PC-9 (cell line): ENCODE measurements around the gene ETV1. TPM values are rescaled to one million over a fixed set of nuclear protein-coding genes. Genes with fewer than 3 reads are reported as not detected.

ENCODE experiments used
- BruUV-seq: library from RNA; stranded (reverse); fragments of 400-500 nt; replicated peaks from 2 replicates; lab custom pipeline; 2021; lab: Mats Ljungman, UMichigan
- CTCF ChIA-PET: fragments of 300-600 bp; sonication (Branson Sonifier 250); formaldehyde crosslinking; loops from one replicate; lab custom pipeline; 2022; ENCODE audit warnings: antibody characterized with exemption; lab: Charles Lee
- POLR2A ChIA-PET: fragments of 300-600 bp; sonication (Branson Sonifier 250); formaldehyde crosslinking; loops from one replicate; lab custom pipeline; 2022; ENCODE audit warnings: antibody characterized with exemption; ENCODE audit not compliant: unreplicated experiment; lab: Charles Lee
- DNase-seq, 2 experiments: peaks; one replicate each; pipeline versions ENCODE4 v3.0.0 to v3.0.0-alpha.2; 2015 to 2022; ENCODE audit warnings: mixed read lengths in 1 of 2
- H2AFZ ChIP-seq: fragments of 200-600 bp; sonication (generic); 2 replicates; pipeline ENCODE4 v1.8.1; 2017; ENCODE audit warnings: antibody characterized with exemption
- H3F3A ChIP-seq: fragments of 200-600 bp; sonication (generic); 2 replicates; pipeline ENCODE4 v1.8.1; 2017; ENCODE audit warnings: antibody characterized with exemption, mild to moderate bottlenecking, low read depth; ENCODE audit not compliant: insufficient read depth
- H3K27ac ChIP-seq: fragments of 200-600 bp; sonication (generic); 2 replicates; pipeline ENCODE4 v1.6.1; 2016; ENCODE audit warnings: mixed run types
- H3K27me3 ChIP-seq: fragments of 200-600 bp; sonication (generic); 2 replicates; pipeline ENCODE4 v1.6.1; 2016; ENCODE audit warnings: low read depth, mixed run types; ENCODE audit not compliant: insufficient read depth
- H3K36me3 ChIP-seq: fragments of 200-600 bp; sonication (generic); 2 replicates; pipeline ENCODE4 v1.6.1; 2016; ENCODE audit warnings: low read depth, mixed run types
- H3K4me1 ChIP-seq: fragments of 200-600 bp; sonication (generic); replicated peaks from 2 replicates; pipeline ENCODE4 v1.6.1; 2016; ENCODE audit warnings: mixed run types; ENCODE audit not compliant: insufficient read depth
- H3K4me2 ChIP-seq: fragments of 200-600 bp; sonication (generic); 2 replicates; pipeline ENCODE4 v1.6.1; 2017; ENCODE audit warnings: mixed run types
- H3K4me3 ChIP-seq: fragments of 200-600 bp; sonication (generic); 2 replicates; pipeline ENCODE4 v1.6.1; 2016; ENCODE audit warnings: mixed run types
- H3K79me2 ChIP-seq: fragments of 200-600 bp; sonication (generic); 2 replicates; pipeline ENCODE4 v1.6.1; 2017; ENCODE audit warnings: low read depth, mixed run types
- H3K9me2 ChIP-seq: fragments of 200-600 bp; sonication (generic); 2 replicates; pipeline ENCODE4 v1.8.1; 2017; ENCODE audit warnings: mild to moderate bottlenecking; ENCODE audit not compliant: insufficient read depth
- H3K9me3 ChIP-seq: fragments of 200-600 bp; sonication (generic); 2 replicates; pipeline ENCODE4 v1.8.1; 2016; ENCODE audit warnings: low read depth; ENCODE audit not compliant: insufficient read depth
- H4K20me1 ChIP-seq: fragments of 200-600 bp; sonication (generic); 2 replicates; pipeline ENCODE4 v1.8.1; 2017; ENCODE audit not compliant: insufficient read depth
- EZH2 ChIP-seq: fragments of 200-600 bp; sonication (generic); IDR thresholded peaks from 2 replicates; pipeline ENCODE4 v1.8.0; 2017; ENCODE audit warnings: antibody characterized with exemption, low read depth
- intact Hi-C: fragments of 100-400 bp; cut with micrococcal nuclease; formaldehyde crosslinking; loops from one replicate; pipeline ENCODE4 v1.10.0; 2022; ENCODE audit not compliant: unreplicated experiment
- total RNA-seq: library from RNA; stranded (reverse); gene quantifications from 2 replicates; pipeline ENCODE4 v1.2.3, GENCODE V29; 2021
- TF ChIP-seq, protein P1 (sequence below): fragments of 200-600 bp; sonication (generic); conservative IDR thresholded peaks from 2 replicates; pipeline ENCODE4 v1.6.1; 2017; ENCODE audit warnings: mixed run types, antibody characterized with exemption, mild to moderate bottlenecking, moderate library complexity

Gene ETV1
- total RNA-seq, 1 experiment from 2014 or later = 9.0 TPM

- no peak for DNase-seq
- no peak overlapping the region for H3K4me3 ChIP-seq
- H2AFZ ChIP-seq = no peak overlapping the region
- no peaks in the 10 kb centered on the region for H3K36me3 ChIP-seq
- no peaks in the 10 kb centered on the region; the same call in 1 of the 2 replicates for H3K9me2 ChIP-seq
- no peaks in the 10 kb centered on the region for H3K79me2 ChIP-seq
- POLR2A ChIA-PET = no interaction called here
- H3F3A ChIP-seq = no peaks in the 10 kb centered on the region
- intact Hi-C loops = no loop called here
- H3K4me1 ChIP-seq = peaks cover 12% of the 10 kb centered on the region; the same call in 1 of the 2 replicates
- H3K27me3 ChIP-seq = no peaks in the 10 kb centered on the region
- BruUV-seq = no TSS peak
- TF ChIP-seq, protein P1, sequence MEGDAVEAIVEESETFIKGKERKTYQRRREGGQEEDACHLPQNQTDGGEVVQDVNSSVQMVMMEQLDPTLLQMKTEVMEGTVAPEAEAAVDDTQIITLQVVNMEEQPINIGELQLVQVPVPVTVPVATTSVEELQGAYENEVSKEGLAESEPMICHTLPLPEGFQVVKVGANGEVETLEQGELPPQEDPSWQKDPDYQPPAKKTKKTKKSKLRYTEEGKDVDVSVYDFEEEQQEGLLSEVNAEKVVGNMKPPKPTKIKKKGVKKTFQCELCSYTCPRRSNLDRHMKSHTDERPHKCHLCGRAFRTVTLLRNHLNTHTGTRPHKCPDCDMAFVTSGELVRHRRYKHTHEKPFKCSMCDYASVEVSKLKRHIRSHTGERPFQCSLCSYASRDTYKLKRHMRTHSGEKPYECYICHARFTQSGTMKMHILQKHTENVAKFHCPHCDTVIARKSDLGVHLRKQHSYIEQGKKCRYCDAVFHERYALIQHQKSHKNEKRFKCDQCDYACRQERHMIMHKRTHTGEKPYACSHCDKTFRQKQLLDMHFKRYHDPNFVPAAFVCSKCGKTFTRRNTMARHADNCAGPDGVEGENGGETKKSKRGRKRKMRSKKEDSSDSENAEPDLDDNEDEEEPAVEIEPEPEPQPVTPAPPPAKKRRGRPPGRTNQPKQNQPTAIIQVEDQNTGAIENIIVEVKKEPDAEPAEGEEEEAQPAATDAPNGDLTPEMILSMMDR = no peak
- no peak for TF ChIP-seq EZH2
- CTCF ChIA-PET = no interaction called here
- H3K9me3 ChIP-seq = no peaks in the 10 kb centered on the region
- no peak overlapping the region for H3K27ac ChIP-seq
- H3K4me2 ChIP-seq = no peak overlapping the region
- H4K20me1 ChIP-seq = 0 out of 2 replicates have a peak, but pooled peaks cover 4% of the 10 kb centered on the region
Measured at GRCh38 chr7:13976594-13976993, 12.9 kb downstream of the ETV1 start.

DNA sequence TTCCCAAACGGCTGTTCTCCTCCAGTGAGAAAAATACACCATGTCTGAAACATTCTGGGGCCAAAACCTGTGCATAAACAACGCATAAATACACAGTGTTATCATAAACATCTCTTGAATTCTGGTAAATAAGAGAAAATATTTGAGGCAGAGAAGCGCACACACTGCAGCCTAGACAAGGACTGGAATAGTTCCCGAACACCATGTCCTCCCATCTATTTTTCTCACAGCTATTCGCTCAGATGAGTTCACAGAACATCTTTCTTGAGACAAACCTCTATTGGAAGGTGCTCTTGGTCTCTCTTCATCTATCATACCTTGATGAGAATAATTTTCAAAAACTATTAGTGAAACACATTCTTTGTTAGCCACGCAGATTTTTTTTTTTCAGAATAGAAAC is 24.4 kb downstream of the ETV1 start:
- no peaks in the 10 kb centered on the region for H3K9me2 ChIP-seq
- no peaks in the 10 kb centered on the region for H3K4me1 ChIP-seq
- H3K9me3 ChIP-seq = no peaks in the 10 kb centered on the region
- no peak for DNase-seq
- CTCF ChIA-PET = no interaction called here
- intact Hi-C loops = no loop called here
- H4K20me1 ChIP-seq = no peaks in the 10 kb centered on the region
- no peak overlapping the region for H3K4me3 ChIP-seq
- POLR2A ChIA-PET = no interaction called here
- H2AFZ ChIP-seq = no peak overlapping the region
- no peaks in the 10 kb centered on the region for H3K79me2 ChIP-seq
- no peaks in the 10 kb centered on the region for H3K36me3 ChIP-seq
- H3F3A ChIP-seq = no peaks in the 10 kb centered on the region
- no peak overlapping the region for H3K27ac ChIP-seq
- no TSS peak for BruUV-seq
- H3K4me2 ChIP-seq = no peak overlapping the region
- no peaks in the 10 kb centered on the region for H3K27me3 ChIP-seq
- no peak for TF ChIP-seq EZH2
- TF ChIP-seq, protein P1 = no peak

DNA sequence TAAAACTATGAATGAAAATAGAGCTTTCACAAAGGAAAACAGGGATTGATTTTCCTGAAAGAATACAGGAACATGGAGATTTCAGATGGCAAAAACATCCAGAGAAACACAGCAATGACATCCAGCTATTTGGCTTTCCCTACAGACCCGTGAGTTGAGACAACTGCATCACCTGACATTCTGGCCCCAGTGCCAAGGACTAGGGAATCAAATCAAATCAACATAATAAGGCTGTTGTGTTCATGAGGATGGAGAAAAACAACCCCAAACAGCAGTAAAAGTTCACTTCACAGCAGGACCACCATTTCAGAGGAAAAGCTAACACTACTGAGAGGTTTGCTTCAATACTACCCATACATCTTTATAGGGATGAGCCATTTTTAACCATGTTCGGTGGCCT is 25.5 kb downstream of the ETV1 start:
- no TSS peak for BruUV-seq
- POLR2A ChIA-PET = no interaction called here
- H3K27ac ChIP-seq = no peak overlapping the region
- CTCF ChIA-PET = interaction anchor here (0.5 kb wide), 1 partner anchor 90 kb away, joined by 6 read pairs; no protein-coding TSS in a partner anchor
- intact Hi-C loops = no loop called here
- no peaks in the 10 kb centered on the region for H4K20me1 ChIP-seq
- H2AFZ ChIP-seq = no peak overlapping the region
- no peaks in the 10 kb centered on the region for H3K36me3 ChIP-seq
- H3K4me2 ChIP-seq = no peak overlapping the region
- no peaks in the 10 kb centered on the region for H3K79me2 ChIP-seq
- H3K9me3 ChIP-seq = no peaks in the 10 kb centered on the region
- no peak overlapping the region for H3K4me3 ChIP-seq
- H3K27me3 ChIP-seq = no peaks in the 10 kb centered on the region
- no peak for TF ChIP-seq EZH2
- TF ChIP-seq, protein P1 = no peak
- no peaks in the 10 kb centered on the region for H3K9me2 ChIP-seq
- no peak for DNase-seq
- no peaks in the 10 kb centered on the region for H3K4me1 ChIP-seq
- no peaks in the 10 kb centered on the region for H3F3A ChIP-seq
